Body of pancreas (tissue), 4 donors: ENCODE data around the gene DAZAP1. TPM values are rescaled to one million over a fixed set of nuclear protein-coding genes. Genes with fewer than 3 reads are reported as not detected.
"Not testable (repeated sequence)": the region's sequence is repeated elsewhere in the genome, so short reads cannot be mapped to it uniquely, and the experiment has no call there.

Experiments
- ATAC-seq: fragments of 150-250 bp; one replicate; pipeline ENCODE4 v1.9.1; 2016
- DNase-seq, 4 donors: peaks; one replicate each; pipeline ENCODE4 v3.0.0-alpha.2; 2019
- H3K27ac ChIP-seq, 4 donors: fragments of 200-600 bp; sonication (generic); 1 replicate in 3 of 4; 2 replicates in 1 of 4; pipeline versions ENCODE4 v1.5.1 to v1.6.1; 2016 to 2019; ENCODE audit warnings: mild to moderate bottlenecking in 1 of 4, mixed read lengths in 1 of 4, moderate library complexity in 1 of 4
- H3K27me3 ChIP-seq, 2 donors: fragments of 200-600 bp; sonication (generic); one replicate each; pipeline ENCODE4 v1.6.0; 2016; ENCODE audit warnings: mild to moderate bottlenecking in 1 of 2
- H3K36me3 ChIP-seq, 2 donors: fragments of 200-600 bp; sonication (generic); replicated peaks in 1 of 2; 2 replicates each; pipeline ENCODE4 v1.5.1; 2016; ENCODE audit warnings: low read depth in 2 of 2; ENCODE audit not compliant: insufficient read depth in 1 of 2
- H3K4me1 ChIP-seq: fragments of 200-600 bp; sonication (generic); one replicate; pipeline ENCODE4 v1.6.0; 2016
- H3K4me3 ChIP-seq, 2 donors: fragments of 200-600 bp; sonication (generic); 1 replicate in 1 of 2; 2 replicates in 1 of 2; pipeline ENCODE4 v1.5.1; 2016 to 2019
- H3K9me3 ChIP-seq, 3 donors: fragments of 200-600 bp; sonication (generic); 1 replicate in 2 of 3; 2 replicates in 1 of 3; pipeline ENCODE4 v1.5.1; 2016
- CTCF ChIP-seq, 7 experiments: fragments of 450-650 bp in 4 of 7; fragments of 200-600 bp in 3 of 7; sonication (generic) in 3 of 7; IDR thresholded peaks; one replicate each; pipeline ENCODE4 v1.5.1; 2016 to 2019; ENCODE audit warnings: antibody characterized with exemption in 7 of 7
- POLR2A ChIP-seq, 3 donors: fragments of 450-650 bp; IDR thresholded peaks; one replicate each; pipeline ENCODE4 v1.6.1; 2016; ENCODE audit warnings: antibody characterized with exemption in 3 of 3, mild to moderate bottlenecking in 2 of 3
- WGBS, 2 donors: methylation state at CpG; one replicate each; pipeline ENCODE4 v1.1.5; 2017; 5-methylcytosine and 5-hydroxymethylcytosine counted together
- intact Hi-C: fragments of 100-400 bp; cut with DNase I; formaldehyde crosslinking; loops from one replicate; pipeline ENCODE4 v1.15.1; 2023
- total RNA-seq, 2 donors: library from RNA; depleted of rRNA; stranded (reverse); fragments of >200 nt; gene quantifications; one replicate each; pipeline ENCODE4 v1.1.0, GENCODE V29; 2016

The DAZAP1 gene
- total RNA-seq, 2 donors from 2014 or later, result 25.4 to 63.3 TPM

- DNase-seq (peak in 1 of 4 donors; percentile 47), ATAC-seq (no peak)
- no peaks in the 10 kb centered on the region for H3K9me3 ChIP-seq
- H3K4me3 ChIP-seq, result no peak overlapping the region
- peaks cover 15 to 22% of the 10 kb centered on the region in 2 donors for H3K36me3 ChIP-seq
- intact Hi-C loops, result no loop called here
- H3K4me1 ChIP-seq, result peaks cover 70% of the 10 kb centered on the region
- no peaks in the 10 kb centered on the region for H3K27me3 ChIP-seq
- 68 to 78% methylated on average over 21 of the region's 21 CpGs for WGBS, 2 donors
- TF ChIP-seq CTCF (IDR thresholded peaks at IDR 0.05) (no peak), POLR2A (IDR thresholded peaks at IDR 0.05) (no peak)
- peak overlapping the region; percentile 25 to 98 (median 94) for H3K27ac ChIP-seq
These were observed 9.8 kb downstream of the DAZAP1 start for GRCh38 chr19:1417145-1417544.

- intact Hi-C loops, result no loop called here
- H3K4me3 ChIP-seq, result no peak overlapping the region
- H3K9me3 ChIP-seq, result no peaks in the 10 kb centered on the region
- no peak for TF ChIP-seq CTCF (IDR thresholded peaks at IDR 0.05)
- no peak for TF ChIP-seq POLR2A (IDR thresholded peaks at IDR 0.05)
- peak overlapping the region; percentile 25 to 98 (median 94) for H3K27ac ChIP-seq
- peaks cover 15 to 29% of the 10 kb centered on the region in 2 donors for H3K36me3 ChIP-seq
- 42 to 64% methylated on average over 27 to 30 of the region's 30 CpGs for WGBS, 2 donors
- DNase-seq (no peak), ATAC-seq (no peak)
- no peaks in the 10 kb centered on the region for H3K27me3 ChIP-seq
- H3K4me1 ChIP-seq, result peaks cover 63% of the 10 kb centered on the region
These were observed 10.5 kb downstream of the DAZAP1 start for GRCh38 chr19:1417681-1418495.

GRCh38 chr19:1418496-1418775, 11.1 kb downstream of the DAZAP1 start:
- Histone ChIP-seq H3K4me3 (no peak overlapping the region), H3K9me3 (no peaks in the 10 kb centered on the region), H3K27me3 (no peaks in the 10 kb centered on the region), H3K36me3 (peaks cover 15 to 32% of the 10 kb centered on the region in 2 donors), H3K27ac (peak overlapping the region in 1 of 4 donors; percentile 95), H3K4me1 (peaks cover 57% of the 10 kb centered on the region)
- TF ChIP-seq POLR2A (IDR thresholded peaks at IDR 0.05), result no peak
- TF ChIP-seq CTCF (IDR thresholded peaks at IDR 0.05), result no peak
- intact Hi-C loops, result no loop called here
- WGBS, 2 donors, result 79 to 89% methylated on average over 13 of the region's 13 CpGs
- ATAC-seq, result no peak
- no peak for DNase-seq

GRCh38 chr19:1418951-1419738, 11.8 kb downstream of the DAZAP1 start:
- Histone ChIP-seq H3K4me3 (no peak overlapping the region), H3K27ac (peak overlapping the region in 1 of 4 donors; percentile 95), H3K36me3 (peaks cover 15 to 34% of the 10 kb centered on the region in 2 donors), H3K9me3 (no peaks in the 10 kb centered on the region), H3K4me1 (peaks cover 50% of the 10 kb centered on the region), H3K27me3 (no peaks in the 10 kb centered on the region)
- intact Hi-C loops, result no loop called here
- no peak for TF ChIP-seq CTCF (IDR thresholded peaks at IDR 0.05)
- no peak for TF ChIP-seq POLR2A (IDR thresholded peaks at IDR 0.05)
- ATAC-seq, result no peak
- WGBS, 2 donors, result 85 to 90% methylated on average over 17 to 21 of the region's 21 CpGs
- DNase-seq, result no peak

- WGBS, 2 donors, result 94 to 96% methylated on average over 13 to 24 of the region's 43 CpGs
These were observed 12.7 kb downstream of the DAZAP1 start for GRCh38 chr19:1420085-1420484.

More at GRCh38 chr19:1420085-1420484, 12.7 kb downstream of the DAZAP1 start:
- DNase-seq, H3K27ac ChIP-seq, H3K9me3 ChIP-seq, H3K27me3 ChIP-seq, ATAC-seq, intact Hi-C loops, H3K4me3 ChIP-seq: not testable (repeated sequence)
- Histone ChIP-seq H3K36me3 (peaks cover 15 to 35% of the 10 kb centered on the region in 2 donors), H3K4me1 (peaks cover 42% of the 10 kb centered on the region)
